ENCODE results near the gene ULK4. TPM values are rescaled to one million over a fixed set of nuclear protein-coding genes. Genes with fewer than 3 reads are reported as not detected.

The ULK4 gene
- total RNA-seq, 4 donors from 2014 or later = 13.3 to 23.4 (median 17.9) TPM

GRCh38 chr3:41581700-41582099 lies 380.2 kb downstream of the ULK4 start:
- H3K9me3 ChIP-seq = no peaks in the 10 kb centered on the region
- peaks cover 0 to 4% (median 0%) of the 10 kb centered on the region in 4 donors for H3K4me1 ChIP-seq
- no peak for DNase-seq (ENCODE audit: low spot score in 2 of 2)
- no peak overlapping the region for H3K4me3 ChIP-seq
- WGBS, 2 donors = 86 to 88% methylated on average over 4 of the region's 4 CpGs
- no peak overlapping the region for H3K27ac ChIP-seq
- no peaks in the 10 kb centered on the region for H3K27me3 ChIP-seq
- H3K36me3 ChIP-seq = no peaks in the 10 kb centered on the region
- TF ChIP-seq POLR2A (IDR thresholded peaks at IDR 0.05) = no peak
- TF ChIP-seq EP300 (IDR thresholded peaks at IDR 0.05) = no peak
- TF ChIP-seq, protein P1, sequence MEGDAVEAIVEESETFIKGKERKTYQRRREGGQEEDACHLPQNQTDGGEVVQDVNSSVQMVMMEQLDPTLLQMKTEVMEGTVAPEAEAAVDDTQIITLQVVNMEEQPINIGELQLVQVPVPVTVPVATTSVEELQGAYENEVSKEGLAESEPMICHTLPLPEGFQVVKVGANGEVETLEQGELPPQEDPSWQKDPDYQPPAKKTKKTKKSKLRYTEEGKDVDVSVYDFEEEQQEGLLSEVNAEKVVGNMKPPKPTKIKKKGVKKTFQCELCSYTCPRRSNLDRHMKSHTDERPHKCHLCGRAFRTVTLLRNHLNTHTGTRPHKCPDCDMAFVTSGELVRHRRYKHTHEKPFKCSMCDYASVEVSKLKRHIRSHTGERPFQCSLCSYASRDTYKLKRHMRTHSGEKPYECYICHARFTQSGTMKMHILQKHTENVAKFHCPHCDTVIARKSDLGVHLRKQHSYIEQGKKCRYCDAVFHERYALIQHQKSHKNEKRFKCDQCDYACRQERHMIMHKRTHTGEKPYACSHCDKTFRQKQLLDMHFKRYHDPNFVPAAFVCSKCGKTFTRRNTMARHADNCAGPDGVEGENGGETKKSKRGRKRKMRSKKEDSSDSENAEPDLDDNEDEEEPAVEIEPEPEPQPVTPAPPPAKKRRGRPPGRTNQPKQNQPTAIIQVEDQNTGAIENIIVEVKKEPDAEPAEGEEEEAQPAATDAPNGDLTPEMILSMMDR (IDR thresholded peaks at IDR 0.05) = no peak

GRCh38 chr3:41580274-41580959 lies 381.5 kb downstream of the ULK4 start:
- Histone ChIP-seq H3K36me3 (no peaks in the 10 kb centered on the region), H3K27ac (peak overlapping the region in 1 of 4 donors; percentile 9), H3K4me1 (peaks cover 0 to 13% (median 0%) of the 10 kb centered on the region in 4 donors), H3K27me3 (no peaks in the 10 kb centered on the region), H3K4me3 (no peak overlapping the region), H3K9me3 (no peaks in the 10 kb centered on the region)
- peak in 1 of 2 donors; percentile 9 for DNase-seq (ENCODE audit: low spot score in 2 of 2)
- WGBS, 2 donors = 56 to 57% methylated on average over 6 of the region's 6 CpGs
- TF ChIP-seq EP300 (IDR thresholded peaks at IDR 0.05) = peak in 1 of 2 donors; percentile 36
- TF ChIP-seq, protein P1 (IDR thresholded peaks at IDR 0.05) = no peak
- TF ChIP-seq POLR2A (IDR thresholded peaks at IDR 0.05) = no peak

- WGBS, 2 donors = 85% methylated on average over 6 of the region's 6 CpGs
- peak overlapping the region in 1 of 4 donors; percentile 9 for H3K27ac ChIP-seq
- H3K27me3 ChIP-seq = no peaks in the 10 kb centered on the region
- H3K36me3 ChIP-seq = no peaks in the 10 kb centered on the region
- no peak overlapping the region for H3K4me3 ChIP-seq
- no peak for TF ChIP-seq POLR2A (IDR thresholded peaks at IDR 0.05)
- no peak for TF ChIP-seq EP300 (IDR thresholded peaks at IDR 0.05)
- TF ChIP-seq, protein P1 (IDR thresholded peaks at IDR 0.05) = no peak
- H3K4me1 ChIP-seq = peaks cover 0 to 18% (median 0%) of the 10 kb centered on the region in 4 donors
- no peaks in the 10 kb centered on the region for H3K9me3 ChIP-seq
- no peak for DNase-seq (ENCODE audit: low spot score in 2 of 2)
These were observed 382.0 kb downstream of the ULK4 start for GRCh38 chr3:41579861-41580260.

- WGBS, 2 donors = 77 to 86% methylated on average over 5 of the region's 5 CpGs
- no peaks in the 10 kb centered on the region for H3K27me3 ChIP-seq
- TF ChIP-seq, protein P1 (IDR thresholded peaks at IDR 0.05) = no peak
- TF ChIP-seq EP300 (IDR thresholded peaks at IDR 0.05) (no peak), POLR2A (IDR thresholded peaks at IDR 0.05) (no peak)
- no peak overlapping the region for H3K27ac ChIP-seq
- no peak overlapping the region for H3K4me3 ChIP-seq
- DNase-seq (ENCODE audit: low spot score in 2 of 2) = no peak
- H3K4me1 ChIP-seq = peaks cover 0 to 20% (median 0%) of the 10 kb centered on the region in 4 donors
- H3K36me3 ChIP-seq = no peaks in the 10 kb centered on the region
- H3K9me3 ChIP-seq = no peaks in the 10 kb centered on the region
These were observed 383.1 kb downstream of the ULK4 start for GRCh38 chr3:41578798-41579197.

GRCh38 chr3:41575724-41576123 lies 386.2 kb downstream of the ULK4 start:
- 60 to 61% methylated on average over 3 of the region's 3 CpGs for WGBS, 2 donors
- H3K4me1 ChIP-seq = peaks cover 0 to 18% (median 0%) of the 10 kb centered on the region in 4 donors
- H3K36me3 ChIP-seq = no peaks in the 10 kb centered on the region
- no peaks in the 10 kb centered on the region for H3K27me3 ChIP-seq
- TF ChIP-seq EP300 (IDR thresholded peaks at IDR 0.05) (no peak), POLR2A (IDR thresholded peaks at IDR 0.05) (no peak)
- TF ChIP-seq, protein P1 (IDR thresholded peaks at IDR 0.05) = no peak
- H3K27ac ChIP-seq = no peak overlapping the region
- no peaks in the 10 kb centered on the region for H3K9me3 ChIP-seq
- H3K4me3 ChIP-seq = no peak overlapping the region
- no peak for DNase-seq (ENCODE audit: low spot score in 2 of 2)

Measured in tibial nerve (tissue), 4 donors.